Measurements from ENCODE around the gene SCPEP1.

The SCPEP1 gene

GRCh38 chr17:57001541-57001940 is 23.6 kb downstream of the SCPEP1 start:
- no peak for DNase-seq (ENCODE audit: low spot score)

- DNase-seq (ENCODE audit: low spot score), result no peak
Observed at GRCh38 chr17:57002904-57003303, 25.0 kb downstream of the SCPEP1 start.

GRCh38 chr17:57004944-57005579 is 27.1 kb downstream of the SCPEP1 start:
- no peak for DNase-seq (ENCODE audit: low spot score)

- no peak for DNase-seq (ENCODE audit: low spot score)
Observed at GRCh38 chr17:57006040-57006439, 28.1 kb downstream of the SCPEP1 start.

- no peak for DNase-seq (ENCODE audit: low spot score)
Observed at GRCh38 chr17:57008958-57009357, 31.0 kb downstream of the SCPEP1 start.

- peak; percentile 49 for DNase-seq (ENCODE audit: low spot score)
Observed at GRCh38 chr17:57009737-57010445, 32.0 kb downstream of the SCPEP1 start.

GRCh38 chr17:57010487-57010886 is 32.6 kb downstream of the SCPEP1 start:
- no peak for DNase-seq (ENCODE audit: low spot score)

GRCh38 chr17:57011491-57012015 is 33.6 kb downstream of the SCPEP1 start:
- DNase-seq (ENCODE audit: low spot score), result no peak

GRCh38 chr17:57016071-57016763 is 38.3 kb downstream of the SCPEP1 start:
- no peak for DNase-seq (ENCODE audit: low spot score)

- no peak for DNase-seq (ENCODE audit: low spot score)
Observed at GRCh38 chr17:57016764-57017116, 38.8 kb downstream of the SCPEP1 start.

GRCh38 chr17:57017625-57018024 is 39.7 kb downstream of the SCPEP1 start:
- DNase-seq (ENCODE audit: low spot score), result no peak

- no peak for DNase-seq (ENCODE audit: low spot score)
Observed at GRCh38 chr17:57020208-57020607, 42.3 kb downstream of the SCPEP1 start.

- DNase-seq (ENCODE audit: low spot score), result no peak
Observed at GRCh38 chr17:57021226-57021940, 43.5 kb downstream of the SCPEP1 start.

GRCh38 chr17:57025876-57026275 is 47.9 kb downstream of the SCPEP1 start:
- DNase-seq (ENCODE audit: low spot score), result no peak

GRCh38 chr17:57027852-57028251 is 49.9 kb downstream of the SCPEP1 start:
- no peak for DNase-seq (ENCODE audit: low spot score)

- DNase-seq (ENCODE audit: low spot score), result no peak
Observed at GRCh38 chr17:57032343-57032742, 54.4 kb downstream of the SCPEP1 start.

GRCh38 chr17:57033296-57033695 is 55.4 kb downstream of the SCPEP1 start:
- no peak for DNase-seq (ENCODE audit: low spot score)

- DNase-seq (ENCODE audit: low spot score), result no peak
Observed at GRCh38 chr17:57034807-57035754, 57.1 kb downstream of the SCPEP1 start.

- no peak for DNase-seq (ENCODE audit: low spot score)
Observed at GRCh38 chr17:57035971-57036481, 58.1 kb downstream of the SCPEP1 start.

- DNase-seq (ENCODE audit: low spot score), result no peak
Observed at GRCh38 chr17:57037411-57037810, 59.5 kb downstream of the SCPEP1 start.

GRCh38 chr17:57038486-57038885 is 60.6 kb downstream of the SCPEP1 start:
- DNase-seq (ENCODE audit: low spot score), result no peak
